ENCODE measurements around the gene TRAIP.
A peak's percentile ranks its signal among the peaks of the same experiment; 100 is the strongest.

TRAIP gene

GRCh38 chr3:49873623-49874022, 17.3 kb upstream of the TRAIP start:
- no peak for DNase-seq (ENCODE audit: extremely low read depth, insufficient read length)
- TF ChIP-seq CTCF (IDR thresholded peaks at IDR 0.05; ENCODE audit: insufficient read depth, low read length, poor library complexity, severe bottlenecking): no peak
- no peak overlapping the region for H3K4me3 ChIP-seq (replicated peaks; ENCODE audit: low read depth, low read length)
- no peaks in the 10 kb centered on the region for H3K36me3 ChIP-seq (ENCODE audit: control insufficient read depth, insufficient read depth, low read length)
- H3K27me3 ChIP-seq (replicated peaks; ENCODE audit: control insufficient read depth, insufficient read depth, low read length): peaks cover 3% of the 10 kb centered on the region; the same call in 1 of the 2 replicates

- Histone ChIP-seq H3K36me3 (ENCODE audit: control insufficient read depth, insufficient read depth, low read length) (no peaks in the 10 kb centered on the region), H3K4me3 (replicated peaks; ENCODE audit: low read depth, low read length) (no peak overlapping the region), H3K27me3 (replicated peaks; ENCODE audit: control insufficient read depth, insufficient read depth, low read length) (peaks cover 4% of the 10 kb centered on the region)
- no peak for TF ChIP-seq CTCF (IDR thresholded peaks at IDR 0.05; ENCODE audit: insufficient read depth, low read length, poor library complexity, severe bottlenecking)
- DNase-seq (ENCODE audit: extremely low read depth, insufficient read length): no peak
Measured at GRCh38 chr3:49872801-49873281, 16.5 kb upstream of the TRAIP start.

GRCh38 chr3:49871531-49872153, 15.3 kb upstream of the TRAIP start:
- no peak for DNase-seq (ENCODE audit: extremely low read depth, insufficient read length)
- Histone ChIP-seq H3K4me3 (replicated peaks; ENCODE audit: low read depth, low read length) (no peak overlapping the region), H3K27me3 (replicated peaks; ENCODE audit: control insufficient read depth, insufficient read depth, low read length) (peaks cover 4% of the 10 kb centered on the region), H3K36me3 (ENCODE audit: control insufficient read depth, insufficient read depth, low read length) (no peaks in the 10 kb centered on the region)
- no peak for TF ChIP-seq CTCF (IDR thresholded peaks at IDR 0.05; ENCODE audit: insufficient read depth, low read length, poor library complexity, severe bottlenecking)

- Histone ChIP-seq H3K4me3 (replicated peaks; ENCODE audit: low read depth, low read length) (peak within 1 kb of the TSS; percentile 33), H3K27me3 (replicated peaks; ENCODE audit: control insufficient read depth, insufficient read depth, low read length) (peaks cover 7% of the 10 kb centered on the region), H3K36me3 (ENCODE audit: control insufficient read depth, insufficient read depth, low read length) (no peaks in the 10 kb centered on the region)
- no peak for TF ChIP-seq CTCF (IDR thresholded peaks at IDR 0.05; ENCODE audit: insufficient read depth, low read length, poor library complexity, severe bottlenecking)
- DNase-seq (ENCODE audit: extremely low read depth, insufficient read length): no peak
Measured at GRCh38 chr3:49869525-49870126, 13.3 kb upstream of the TRAIP start, which contains the start of gene CAMKV. TSS of gene CAMKV (minus strand) at chr3:49869906. CDS start at chr3:49862388, 7,518 bp downstream.

GRCh38 chr3:49868862-49869466, 12.6 kb upstream of the TRAIP start:
- Histone ChIP-seq H3K4me3 (replicated peaks; ENCODE audit: low read depth, low read length) (no peak overlapping the region; the same call in 1 of the 2 replicates), H3K27me3 (replicated peaks; ENCODE audit: control insufficient read depth, insufficient read depth, low read length) (peaks cover 7% of the 10 kb centered on the region), H3K36me3 (ENCODE audit: control insufficient read depth, insufficient read depth, low read length) (no peaks in the 10 kb centered on the region)
- no peak for DNase-seq (ENCODE audit: extremely low read depth, insufficient read length)
- TF ChIP-seq CTCF (IDR thresholded peaks at IDR 0.05; ENCODE audit: insufficient read depth, low read length, poor library complexity, severe bottlenecking): no peak
